NCI-H748 (cell line): ENCODE measurements around the gene KCNK7.
"Not testable (repeated sequence)": the region's sequence is repeated elsewhere in the genome, so short reads cannot be mapped to it uniquely, and the experiment has no call there.

Experiments used
- DNase-seq: peaks from one replicate; lab custom pipeline; 2025; ENCODE audit not compliant: unreplicated experiment; lab: John Stamatoyannopoulos, UW

The KCNK7 gene

GRCh38 chr11:65574811-65575567 lies 20.6 kb downstream of the KCNK7 start:
- peak; percentile 67 for DNase-seq

GRCh38 chr11:65574109-65574810 lies 21.3 kb downstream of the KCNK7 start:
- DNase-seq: peak; percentile 86

- peak; percentile 18 for DNase-seq
Measured at GRCh38 chr11:65573391-65574079, 22.1 kb downstream of the KCNK7 start.

GRCh38 chr11:65572356-65573051 lies 23.1 kb downstream of the KCNK7 start, which contains the start of gene FAM89B:
Gene FAM89B, plus strand, starts transcription at chr11:65572538. Its CDS starts 132 bp downstream, at chr11:65572670.
- DNase-seq: peak; percentile 85

- peak; percentile 74 for DNase-seq
Measured at GRCh38 chr11:65571940-65572339, 23.7 kb downstream of the KCNK7 start.

GRCh38 chr11:65571420-65571819 lies 24.2 kb downstream of the KCNK7 start:
- no peak for DNase-seq

- peak; percentile 99 for DNase-seq
Measured at GRCh38 chr11:65569973-65570918, 25.4 kb downstream of the KCNK7 start, which contains the start of gene ZNRD2. Gene ZNRD2, plus strand, starts transcription at chr11:65570477. Its CDS starts 15 bp downstream, at chr11:65570492.

GRCh38 chr11:65569164-65569972 lies 26.2 kb downstream of the KCNK7 start:
- DNase-seq: no peak

GRCh38 chr11:65565624-65566453 lies 29.8 kb downstream of the KCNK7 start:
- no peak for DNase-seq

- DNase-seq: not testable (repeated sequence)
Measured at GRCh38 chr11:65564879-65565559, 30.6 kb downstream of the KCNK7 start.

- no peak for DNase-seq
Measured at GRCh38 chr11:65563601-65564000, 32.0 kb downstream of the KCNK7 start.

- no peak for DNase-seq
Measured at GRCh38 chr11:65562788-65563187, 32.8 kb downstream of the KCNK7 start.

- DNase-seq: no peak
Measured at GRCh38 chr11:65562020-65562419, 33.6 kb downstream of the KCNK7 start.

GRCh38 chr11:65560555-65561418 lies 34.8 kb downstream of the KCNK7 start:
- DNase-seq: peak; percentile 30

GRCh38 chr11:65559951-65560537 lies 35.6 kb downstream of the KCNK7 start:
- DNase-seq: peak; percentile 51

GRCh38 chr11:65559535-65559934 lies 36.1 kb downstream of the KCNK7 start:
- no peak for DNase-seq
